Breast epithelium (tissue), 4 donors: Measurements from ENCODE around the gene LAMA4. TPM values are rescaled to one million over a fixed set of nuclear protein-coding genes. Genes with fewer than 3 reads are reported as not detected.

Experiments used
- DNase-seq, 2 donors: peaks; one replicate each; pipeline ENCODE4 v3.0.0-alpha.2; 2019; ENCODE audit warnings: low spot score in 2 of 2
- H3K27ac ChIP-seq, 2 donors: fragments of 200-600 bp; sonication (generic) in 1 of 2; one replicate each; pipeline ENCODE4 v1.5.1; 2016 to 2019; ENCODE audit warnings: mild to moderate bottlenecking in 1 of 2
- H3K27me3 ChIP-seq, 2 donors: fragments of 200-600 bp; sonication (generic) in 1 of 2; one replicate each; pipeline versions ENCODE4 v1.5.1 to v1.6.0; 2017 to 2019; ENCODE audit warnings: control low read depth in 1 of 2, mild to moderate bottlenecking in 1 of 2
- H3K36me3 ChIP-seq: fragments of 200-600 bp; one replicate; pipeline ENCODE4 v1.5.1; 2019
- H3K4me1 ChIP-seq, 2 donors: fragments of 200-600 bp; sonication (generic); one replicate each; pipeline ENCODE4 v1.5.1; 2016 to 2019; ENCODE audit warnings: control low read depth in 1 of 2
- H3K4me3 ChIP-seq, 3 donors: fragments of 200-600 bp; sonication (generic); 1 replicate in 2 of 3; 2 replicates in 1 of 3; pipeline ENCODE4 v1.5.1; 2016 to 2019; ENCODE audit warnings: mild to moderate bottlenecking in 3 of 3, moderate library complexity in 2 of 3
- H3K9me3 ChIP-seq, 2 donors: fragments of 200-600 bp; sonication (generic) in 1 of 2; one replicate each; pipeline ENCODE4 v1.5.1; 2016 to 2019; ENCODE audit warnings: control low read depth in 1 of 2
- CTCF ChIP-seq, 3 donors: fragments of 450-650 bp; IDR thresholded peaks; one replicate each; pipeline ENCODE4 v1.5.1; 2016 to 2017; ENCODE audit warnings: antibody characterized with exemption in 3 of 3, mild to moderate bottlenecking in 3 of 3, moderate library complexity in 3 of 3
- POLR2A ChIP-seq: fragments of 450-650 bp; IDR thresholded peaks from one replicate; pipeline ENCODE4 v1.6.1; 2016; ENCODE audit warnings: antibody characterized with exemption, mild to moderate bottlenecking, moderate library complexity
- POLR2AphosphoS5 ChIP-seq, 3 donors: sonication (generic); formaldehyde crosslinking; IDR thresholded peaks; one replicate each; pipeline ENCODE4 v1.6.1; 2017; ENCODE audit warnings: antibody characterized with exemption in 3 of 3
- intact Hi-C: fragments of 100-400 bp; cut with DNase I; formaldehyde crosslinking; loops from one replicate; pipeline ENCODE4 v1.15.1; 2023; ENCODE audit warnings: low total_unique reads
- total RNA-seq, 3 donors: library from RNA; depleted of rRNA; stranded (reverse); fragments of >200 nt; gene quantifications; one replicate each; pipeline ENCODE4 v1.1.0, GENCODE V29; 2016

LAMA4 gene
- total RNA-seq, 3 donors from 2014 or later = 54.0 to 142 (median 129) TPM

- TF ChIP-seq POLR2A (no peak), POLR2AphosphoS5 (IDR thresholded peaks at IDR 0.05) (no peak), CTCF (IDR thresholded peaks at IDR 0.05) (no peak)
- no peak for DNase-seq
- no peaks in the 10 kb centered on the region for H3K36me3 ChIP-seq
- no peaks in the 10 kb centered on the region for H3K27me3 ChIP-seq
- no peak overlapping the region for H3K4me3 ChIP-seq
- H3K27ac ChIP-seq = no peak overlapping the region
- intact Hi-C loops = no loop called here
- H3K9me3 ChIP-seq = no peaks in the 10 kb centered on the region
- H3K4me1 ChIP-seq = no peaks in the 10 kb centered on the region
Observed at GRCh38 chr6:112272799-112273198, 18.4 kb upstream of the LAMA4 start.

- Histone ChIP-seq H3K4me3 (no peak overlapping the region), H3K4me1 (no peaks in the 10 kb centered on the region), H3K27ac (no peak overlapping the region), H3K36me3 (no peaks in the 10 kb centered on the region), H3K27me3 (no peaks in the 10 kb centered on the region), H3K9me3 (no peaks in the 10 kb centered on the region)
- TF ChIP-seq POLR2A = no peak
- no peak for TF ChIP-seq POLR2AphosphoS5 (IDR thresholded peaks at IDR 0.05)
- TF ChIP-seq CTCF (IDR thresholded peaks at IDR 0.05) = no peak
- no peak for DNase-seq
- intact Hi-C loops = no loop called here
Observed at GRCh38 chr6:112270756-112271155, 16.4 kb upstream of the LAMA4 start.

GRCh38 chr6:112269979-112270566 is 15.7 kb upstream of the LAMA4 start:
- H3K4me1 ChIP-seq = no peaks in the 10 kb centered on the region
- no peaks in the 10 kb centered on the region for H3K36me3 ChIP-seq
- H3K27me3 ChIP-seq = no peaks in the 10 kb centered on the region
- no peak overlapping the region for H3K27ac ChIP-seq
- TF ChIP-seq CTCF (IDR thresholded peaks at IDR 0.05) (no peak), POLR2A (no peak), POLR2AphosphoS5 (IDR thresholded peaks at IDR 0.05) (no peak)
- no peak for DNase-seq
- H3K4me3 ChIP-seq = no peak overlapping the region
- intact Hi-C loops = no loop called here
- no peaks in the 10 kb centered on the region for H3K9me3 ChIP-seq

GRCh38 chr6:112269114-112269513 is 14.7 kb upstream of the LAMA4 start:
- no peak for DNase-seq
- H3K27ac ChIP-seq = no peak overlapping the region
- intact Hi-C loops = no loop called here
- no peaks in the 10 kb centered on the region for H3K9me3 ChIP-seq
- no peak overlapping the region for H3K4me3 ChIP-seq
- no peaks in the 10 kb centered on the region for H3K4me1 ChIP-seq
- H3K27me3 ChIP-seq = no peaks in the 10 kb centered on the region
- no peaks in the 10 kb centered on the region for H3K36me3 ChIP-seq
- no peak for TF ChIP-seq POLR2A

- H3K27ac ChIP-seq = peak overlapping the region in 1 of 2 donors; percentile 8
- no peak for DNase-seq
- no peak overlapping the region for H3K4me3 ChIP-seq
- no peaks in the 10 kb centered on the region for H3K36me3 ChIP-seq
- H3K27me3 ChIP-seq = no peaks in the 10 kb centered on the region
- no peaks in the 10 kb centered on the region for H3K4me1 ChIP-seq
- TF ChIP-seq POLR2A (no peak), CTCF (IDR thresholded peaks at IDR 0.05) (no peak), POLR2AphosphoS5 (IDR thresholded peaks at IDR 0.05) (no peak)
- intact Hi-C loops = no loop called here
- no peaks in the 10 kb centered on the region for H3K9me3 ChIP-seq
Observed at GRCh38 chr6:112268654-112269053, 14.3 kb upstream of the LAMA4 start.

GRCh38 chr6:112268019-112268418 is 13.7 kb upstream of the LAMA4 start:
- no peak overlapping the region for H3K27ac ChIP-seq
- H3K4me1 ChIP-seq = no peaks in the 10 kb centered on the region
- no peaks in the 10 kb centered on the region for H3K36me3 ChIP-seq
- TF ChIP-seq POLR2A (no peak), CTCF (IDR thresholded peaks at IDR 0.05) (no peak), POLR2AphosphoS5 (IDR thresholded peaks at IDR 0.05) (no peak)
- intact Hi-C loops = no loop called here
- H3K9me3 ChIP-seq = no peaks in the 10 kb centered on the region
- H3K4me3 ChIP-seq = no peak overlapping the region
- no peaks in the 10 kb centered on the region for H3K27me3 ChIP-seq
- no peak for DNase-seq
